Measurements from ENCODE around the gene HSPG2. TPM values are rescaled to one million over a fixed set of nuclear protein-coding genes. Genes with fewer than 3 reads are reported as not detected.
A peak's percentile ranks its signal among the peaks of the same experiment; 100 is the strongest.

The HSPG2 gene
- total and polyA plus RNA-seq, 2 of the 13 experiments (the other 11 are each of a cell fraction or from before 2014, with no cell fraction given): 9.1 to 13.1 TPM

GRCh38 chr1:21931171-21932093 is 5.7 kb downstream of the HSPG2 start (continued):
- TF ChIP-seq NONO (IDR thresholded peaks at IDR 0.05) (no peak), NONO (CRISPR knock-in tag; conservative IDR thresholded peaks at IDR 0.05) (peak; percentile 37; the same call in 1 of the 2 replicates), ZNF143 (CRISPR knock-in tag; IDR thresholded peaks at IDR 0.05) (no peak), MIXL1 (CRISPR knock-in tag; IDR thresholded peaks at IDR 0.05) (no peak), POGZ (CRISPR knock-in tag; IDR thresholded peaks at IDR 0.05) (no peak), ZNF337 (CRISPR knock-in tag; IDR thresholded peaks at IDR 0.05; ENCODE audit: borderline replicate concordance, low read depth) (no peak), TBL1XR1 (IDR thresholded peaks at IDR 0.05; ENCODE audit: borderline replicate concordance, low read length, partially characterized antibody) (no peak), ATAD3A (CRISPR knock-in tag; IDR thresholded peaks at IDR 0.05) (no peak), BRD4 (CRISPR knock-in tag; IDR thresholded peaks at IDR 0.05) (peak; percentile 42; the same call in 1 of the 2 replicates), MAX (IDR thresholded peaks at IDR 0.05) (peak; percentile 42; the same call in 1 of the 2 replicates), HDAC6 (IDR thresholded peaks at IDR 0.05; ENCODE audit: low read depth, low read length) (no peak), ZNF431 (CRISPR knock-in tag; IDR thresholded peaks at IDR 0.05; ENCODE audit: borderline replicate concordance, low read depth) (no peak), ZNF691 (CRISPR knock-in tag; IDR thresholded peaks at IDR 0.05; ENCODE audit: borderline replicate concordance, low read depth) (peak; percentile 88; the same call in 1 of the 2 replicates), SRSF4 (IDR thresholded peaks at IDR 0.05; ENCODE audit: low read depth, low read length, poor library complexity, severe bottlenecking) (no peak), ZNF619 (CRISPR knock-in tag; IDR thresholded peaks at IDR 0.05) (no peak)
- TF ChIP-seq, protein P1, sequence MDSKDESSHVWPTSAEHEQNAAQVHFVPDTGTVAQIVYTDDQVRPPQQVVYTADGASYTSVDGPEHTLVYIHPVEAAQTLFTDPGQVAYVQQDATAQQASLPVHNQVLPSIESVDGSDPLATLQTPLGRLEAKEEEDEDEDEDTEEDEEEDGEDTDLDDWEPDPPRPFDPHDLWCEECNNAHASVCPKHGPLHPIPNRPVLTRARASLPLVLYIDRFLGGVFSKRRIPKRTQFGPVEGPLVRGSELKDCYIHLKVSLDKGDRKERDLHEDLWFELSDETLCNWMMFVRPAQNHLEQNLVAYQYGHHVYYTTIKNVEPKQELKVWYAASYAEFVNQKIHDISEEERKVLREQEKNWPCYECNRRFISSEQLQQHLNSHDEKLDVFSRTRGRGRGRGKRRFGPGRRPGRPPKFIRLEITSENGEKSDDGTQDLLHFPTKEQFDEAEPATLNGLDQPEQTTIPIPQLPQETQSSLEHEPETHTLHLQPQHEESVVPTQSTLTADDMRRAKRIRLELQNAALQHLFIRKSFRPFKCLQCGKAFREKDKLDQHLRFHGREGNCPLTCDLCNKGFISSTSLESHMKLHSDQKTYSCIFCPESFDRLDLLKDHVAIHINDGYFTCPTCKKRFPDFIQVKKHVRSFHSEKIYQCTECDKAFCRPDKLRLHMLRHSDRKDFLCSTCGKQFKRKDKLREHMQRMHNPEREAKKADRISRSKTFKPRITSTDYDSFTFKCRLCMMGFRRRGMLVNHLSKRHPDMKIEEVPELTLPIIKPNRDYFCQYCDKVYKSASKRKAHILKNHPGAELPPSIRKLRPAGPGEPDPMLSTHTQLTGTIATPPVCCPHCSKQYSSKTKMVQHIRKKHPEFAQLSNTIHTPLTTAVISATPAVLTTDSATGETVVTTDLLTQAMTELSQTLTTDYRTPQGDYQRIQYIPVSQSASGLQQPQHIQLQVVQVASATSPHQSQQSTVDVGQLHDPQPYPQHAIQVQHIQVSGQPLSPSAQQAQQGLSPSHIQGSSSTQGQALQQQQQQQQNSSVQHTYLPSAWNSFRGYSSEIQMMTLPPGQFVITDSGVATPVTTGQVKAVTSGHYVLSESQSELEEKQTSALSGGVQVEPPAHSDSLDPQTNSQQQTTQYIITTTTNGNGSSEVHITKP (CRISPR knock-in tag; IDR thresholded peaks at IDR 0.05; ENCODE audit: low read depth): peak; percentile 74; the same call in 1 of the 2 replicates
- TF ChIP-seq, protein P2, sequence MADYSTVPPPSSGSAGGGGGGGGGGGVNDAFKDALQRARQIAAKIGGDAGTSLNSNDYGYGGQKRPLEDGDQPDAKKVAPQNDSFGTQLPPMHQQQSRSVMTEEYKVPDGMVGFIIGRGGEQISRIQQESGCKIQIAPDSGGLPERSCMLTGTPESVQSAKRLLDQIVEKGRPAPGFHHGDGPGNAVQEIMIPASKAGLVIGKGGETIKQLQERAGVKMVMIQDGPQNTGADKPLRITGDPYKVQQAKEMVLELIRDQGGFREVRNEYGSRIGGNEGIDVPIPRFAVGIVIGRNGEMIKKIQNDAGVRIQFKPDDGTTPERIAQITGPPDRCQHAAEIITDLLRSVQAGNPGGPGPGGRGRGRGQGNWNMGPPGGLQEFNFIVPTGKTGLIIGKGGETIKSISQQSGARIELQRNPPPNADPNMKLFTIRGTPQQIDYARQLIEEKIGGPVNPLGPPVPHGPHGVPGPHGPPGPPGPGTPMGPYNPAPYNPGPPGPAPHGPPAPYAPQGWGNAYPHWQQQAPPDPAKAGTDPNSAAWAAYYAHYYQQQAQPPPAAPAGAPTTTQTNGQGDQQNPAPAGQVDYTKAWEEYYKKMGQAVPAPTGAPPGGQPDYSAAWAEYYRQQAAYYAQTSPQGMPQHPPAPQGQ (CRISPR knock-in tag; IDR thresholded peaks at IDR 0.05; ENCODE audit: borderline replicate concordance): no peak
- TF ChIP-seq, protein P3, sequence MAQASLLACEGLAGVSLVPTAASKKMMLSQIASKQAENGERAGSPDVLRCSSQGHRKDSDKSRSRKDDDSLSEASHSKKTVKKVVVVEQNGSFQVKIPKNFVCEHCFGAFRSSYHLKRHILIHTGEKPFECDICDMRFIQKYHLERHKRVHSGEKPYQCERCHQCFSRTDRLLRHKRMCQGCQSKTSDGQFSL (CRISPR knock-in tag; IDR thresholded peaks at IDR 0.05): no peak
